GM23248 (cell line): ENCODE data around the gene DNAAF8.

Source experiments
- EZH2 ChIP-seq: fragments of 200-600 bp; sonication (generic); IDR thresholded peaks from 2 replicates; pipeline ENCODE4 v1.6.1; 2018; ENCODE audit warnings: antibody characterized with exemption, mild to moderate bottlenecking; ENCODE audit not compliant: insufficient read depth, poor library complexity, severe bottlenecking
- EZH2phosphoT487 ChIP-seq: fragments of 200-600 bp; sonication (generic); IDR thresholded peaks from 2 replicates; pipeline ENCODE4 v1.6.1; 2018; ENCODE audit warnings: antibody characterized with exemption, moderate library complexity, mild to moderate bottlenecking, low read depth; ENCODE audit not compliant: insufficient read depth

DNA sequence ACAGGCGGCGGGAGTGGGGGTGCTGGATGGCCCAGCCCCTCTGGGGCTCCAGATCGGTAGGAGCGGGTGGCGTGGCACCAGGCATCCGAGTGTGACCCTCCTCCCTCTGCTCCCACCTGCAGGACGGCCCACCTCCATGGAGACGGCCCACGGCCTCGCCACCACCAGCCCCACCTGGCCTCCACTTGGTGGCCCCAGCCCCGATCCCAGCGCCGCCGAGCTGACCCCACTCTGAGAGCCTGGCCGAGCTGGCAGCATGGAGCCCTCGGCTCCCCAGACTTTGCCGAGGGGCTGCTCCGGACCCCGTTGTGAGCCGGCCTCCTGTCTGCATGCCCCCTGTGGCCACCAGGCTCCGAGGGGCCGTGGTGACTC, 45.7 kb upstream of the DNAAF8 start:
- TF ChIP-seq EZH2 (no peak), EZH2phosphoT487 (no peak)
